ENCODE results near the gene TLE5. TPM values are rescaled to one million over a fixed set of nuclear protein-coding genes. Genes with fewer than 3 reads are reported as not detected.

TLE5 gene
- polyA plus RNA-seq, 1 donor (not counting 4 experiments of a cell fraction or from before 2014, with no cell fraction given), result 249 TPM

- no peak overlapping the region for H2AFZ ChIP-seq (ENCODE audit: control insufficient read depth, low read length)
- H3K4me2 ChIP-seq (ENCODE audit: control insufficient read depth, extremely low read depth, insufficient read depth, low read depth, low read length), result no peak overlapping the region
- no peaks in the 10 kb centered on the region for H3K4me1 ChIP-seq (ENCODE audit: control insufficient read depth, extremely low read depth, insufficient read depth, low read length)
- no peak overlapping the region for H3K4me3 ChIP-seq (ENCODE audit: control insufficient read depth in 2 of 3, extremely low read depth in 1 of 3, insufficient read depth in 2 of 3, low read depth in 1 of 3, low read length in 3 of 3)
- H3K27me3 ChIP-seq (ENCODE audit: control insufficient read depth, extremely low read depth, insufficient read depth, low read length), result no peaks in the 10 kb centered on the region
- DNase-seq (ENCODE audit: low read depth, low spot score) (no peak), FAIRE-seq (no peak)
- no peaks in the 10 kb centered on the region for H3K9me3 ChIP-seq (ENCODE audit: control insufficient read depth, low read depth, low read length)
- H3K36me3 ChIP-seq (ENCODE audit: control insufficient read depth in 2 of 2, extremely low read depth in 1 of 2, insufficient read depth in 2 of 2, low read length in 2 of 2), result no peaks in the 10 kb centered on the region
- no peaks in the 10 kb centered on the region for H4K20me1 ChIP-seq (ENCODE audit: control insufficient read depth, extremely low read depth, insufficient read depth, low read length)
- TF ChIP-seq EZH2 (IDR thresholded peaks at IDR 0.05; ENCODE audit: low read length), result no peak
- TF ChIP-seq CTCF (optimal IDR thresholded peaks at IDR 0.05 in 1 of 3, IDR thresholded peaks at IDR 0.05 in 1 of 3, conservative IDR thresholded peaks at IDR 0.05 in 1 of 3; ENCODE audit: extremely low read depth in 1 of 3, insufficient read depth in 2 of 3, low read length in 3 of 3), result no peak
- dilution Hi-C loops (cut with MboI; ENCODE audit: extremely low pct_ligation_motif_present, low sequenced_read_pairs), result no loop called here
- no peaks in the 10 kb centered on the region for H3K9me1 ChIP-seq (ENCODE audit: control insufficient read depth, extremely low read depth, insufficient read depth, low read length)
- H3K79me2 ChIP-seq (ENCODE audit: control insufficient read depth, insufficient read depth, low read length), result no peaks in the 10 kb centered on the region
- no peak overlapping the region for H3K9ac ChIP-seq (ENCODE audit: control insufficient read depth, extremely low read depth, insufficient read depth, low read length)
- H3K27ac ChIP-seq (ENCODE audit: control insufficient read depth, insufficient read depth, low read length), result no peak overlapping the region
Observed at GRCh38 chr19:3017923-3018322, 44.4 kb downstream of the TLE5 start.

- DNase-seq (ENCODE audit: low read depth, low spot score) (no peak), FAIRE-seq (no peak)
- H3K4me3 ChIP-seq (ENCODE audit: control insufficient read depth in 2 of 3, extremely low read depth in 1 of 3, insufficient read depth in 2 of 3, low read depth in 1 of 3, low read length in 3 of 3), result no peak overlapping the region
- H3K27me3 ChIP-seq (ENCODE audit: control insufficient read depth, extremely low read depth, insufficient read depth, low read length), result no peaks in the 10 kb centered on the region
- H2AFZ ChIP-seq (ENCODE audit: control insufficient read depth, low read length), result no peak overlapping the region
- dilution Hi-C loops (cut with MboI; ENCODE audit: extremely low pct_ligation_motif_present, low sequenced_read_pairs), result no loop called here
- no peak for TF ChIP-seq EZH2 (IDR thresholded peaks at IDR 0.05; ENCODE audit: low read length)
- no peak for TF ChIP-seq CTCF (optimal IDR thresholded peaks at IDR 0.05 in 1 of 3, IDR thresholded peaks at IDR 0.05 in 1 of 3, conservative IDR thresholded peaks at IDR 0.05 in 1 of 3; ENCODE audit: extremely low read depth in 1 of 3, insufficient read depth in 2 of 3, low read length in 3 of 3)
- no peak overlapping the region for H3K27ac ChIP-seq (ENCODE audit: control insufficient read depth, insufficient read depth, low read length)
- no peak overlapping the region for H3K4me2 ChIP-seq (ENCODE audit: control insufficient read depth, extremely low read depth, insufficient read depth, low read depth, low read length)
- H3K4me1 ChIP-seq (ENCODE audit: control insufficient read depth, extremely low read depth, insufficient read depth, low read length), result no peaks in the 10 kb centered on the region
- no peaks in the 10 kb centered on the region for H3K9me1 ChIP-seq (ENCODE audit: control insufficient read depth, extremely low read depth, insufficient read depth, low read length)
- H3K79me2 ChIP-seq (ENCODE audit: control insufficient read depth, insufficient read depth, low read length), result no peaks in the 10 kb centered on the region
- H3K36me3 ChIP-seq (ENCODE audit: control insufficient read depth in 2 of 2, extremely low read depth in 1 of 2, insufficient read depth in 2 of 2, low read length in 2 of 2), result no peaks in the 10 kb centered on the region
- H3K9ac ChIP-seq (ENCODE audit: control insufficient read depth, extremely low read depth, insufficient read depth, low read length), result no peak overlapping the region
- H3K9me3 ChIP-seq (ENCODE audit: control insufficient read depth, low read depth, low read length), result no peaks in the 10 kb centered on the region
- H4K20me1 ChIP-seq (ENCODE audit: control insufficient read depth, extremely low read depth, insufficient read depth, low read length), result no peaks in the 10 kb centered on the region
Observed at GRCh38 chr19:3015126-3016057, 46.9 kb downstream of the TLE5 start.

Measured in keratinocyte (primary cell).